SW 1271 (cell line): Measurements from ENCODE around the gene MID1IP1.

ENCODE experiments used
- DNase-seq, 2 experiments: peaks; one replicate each; lab custom pipeline; 2025; lab: John Stamatoyannopoulos, UW

The MID1IP1 gene

GRCh38 chrX:38816155-38816554 is 14.9 kb downstream of the MID1IP1 start:
- DNase-seq, result no peak

- DNase-seq, result no peak
Measured at GRCh38 chrX:38817004-38817703, 15.9 kb downstream of the MID1IP1 start.

GRCh38 chrX:38819163-38819562 is 17.9 kb downstream of the MID1IP1 start:
- no peak for DNase-seq

- no peak for DNase-seq
Measured at GRCh38 chrX:38819709-38820108, 18.4 kb downstream of the MID1IP1 start.

- no peak for DNase-seq
Measured at GRCh38 chrX:38820751-38821150, 19.5 kb downstream of the MID1IP1 start.

GRCh38 chrX:38824176-38824575 is 22.9 kb downstream of the MID1IP1 start:
- DNase-seq, result no peak

- DNase-seq, result no peak
Measured at GRCh38 chrX:38831949-38832348, 30.7 kb downstream of the MID1IP1 start.

GRCh38 chrX:38837389-38837788 is 36.1 kb downstream of the MID1IP1 start:
- DNase-seq, result no peak

- DNase-seq, result no peak
Measured at GRCh38 chrX:38839277-38839676, 38.0 kb downstream of the MID1IP1 start.

- DNase-seq, result no peak
Measured at GRCh38 chrX:38839944-38840343, 38.7 kb downstream of the MID1IP1 start.

GRCh38 chrX:38841750-38842149 is 40.5 kb downstream of the MID1IP1 start:
- no peak for DNase-seq

- DNase-seq, result no peak
Measured at GRCh38 chrX:38845426-38845825, 44.2 kb downstream of the MID1IP1 start.

GRCh38 chrX:38847206-38847902 is 46.1 kb downstream of the MID1IP1 start:
- no peak for DNase-seq

- DNase-seq, result no peak
Measured at GRCh38 chrX:38847903-38848230, 46.6 kb downstream of the MID1IP1 start.

GRCh38 chrX:38848671-38849455 is 47.6 kb downstream of the MID1IP1 start:
- no peak for DNase-seq

GRCh38 chrX:38850807-38851544 is 49.7 kb downstream of the MID1IP1 start:
- DNase-seq, result no peak

GRCh38 chrX:38854305-38854704 is 53.0 kb downstream of the MID1IP1 start:
- no peak for DNase-seq
